NB4 (cell line): Measurements from ENCODE around the gene PLBD2.

Experiments used
- MYC ChIP-seq: IDR thresholded peaks from 2 replicates; pipeline ENCODE4 v1.6.1; 2011; ENCODE audit warnings: low read depth, low read length
- POLR2A ChIP-seq: IDR thresholded peaks from 2 replicates; pipeline ENCODE4 v1.6.1; 2011; ENCODE audit warnings: mild to moderate bottlenecking; ENCODE audit not compliant: insufficient read length; ENCODE audit errors: extremely low read depth
- TF ChIP-seq, protein P1 (sequence below): IDR thresholded peaks from one replicate; pipeline ENCODE4 v1.5.1; 2012; ENCODE audit warnings: low read depth, low read length

DNA sequence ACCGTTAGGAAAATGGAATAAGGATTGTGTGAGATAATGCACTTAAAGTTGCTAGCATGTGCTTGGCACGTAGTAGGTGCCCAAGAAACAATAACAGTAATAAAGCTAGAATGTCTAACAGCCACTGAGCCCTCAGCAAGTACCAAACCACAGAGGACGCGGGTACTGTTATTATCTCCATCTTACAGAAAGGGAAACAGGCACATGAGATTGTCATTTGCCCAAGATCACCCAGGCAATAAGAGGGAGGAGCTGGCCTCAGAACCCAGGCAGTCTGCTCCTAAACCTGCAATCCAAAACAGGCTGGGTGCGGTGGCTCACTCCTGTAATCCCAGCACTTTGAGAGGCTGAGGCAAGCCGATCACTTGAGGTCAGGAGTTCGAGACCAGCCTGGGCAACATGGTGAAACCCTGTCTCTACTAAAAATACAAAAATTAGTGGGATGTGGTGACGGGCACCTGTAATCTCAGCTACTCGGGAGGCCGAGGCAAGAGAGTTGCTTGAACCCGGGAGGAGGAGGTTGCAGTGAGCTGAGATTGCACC lies 50.4 kb downstream of the PLBD2 start:
- TF ChIP-seq POLR2A (no peak), MYC (no peak)
- TF ChIP-seq, protein P1, sequence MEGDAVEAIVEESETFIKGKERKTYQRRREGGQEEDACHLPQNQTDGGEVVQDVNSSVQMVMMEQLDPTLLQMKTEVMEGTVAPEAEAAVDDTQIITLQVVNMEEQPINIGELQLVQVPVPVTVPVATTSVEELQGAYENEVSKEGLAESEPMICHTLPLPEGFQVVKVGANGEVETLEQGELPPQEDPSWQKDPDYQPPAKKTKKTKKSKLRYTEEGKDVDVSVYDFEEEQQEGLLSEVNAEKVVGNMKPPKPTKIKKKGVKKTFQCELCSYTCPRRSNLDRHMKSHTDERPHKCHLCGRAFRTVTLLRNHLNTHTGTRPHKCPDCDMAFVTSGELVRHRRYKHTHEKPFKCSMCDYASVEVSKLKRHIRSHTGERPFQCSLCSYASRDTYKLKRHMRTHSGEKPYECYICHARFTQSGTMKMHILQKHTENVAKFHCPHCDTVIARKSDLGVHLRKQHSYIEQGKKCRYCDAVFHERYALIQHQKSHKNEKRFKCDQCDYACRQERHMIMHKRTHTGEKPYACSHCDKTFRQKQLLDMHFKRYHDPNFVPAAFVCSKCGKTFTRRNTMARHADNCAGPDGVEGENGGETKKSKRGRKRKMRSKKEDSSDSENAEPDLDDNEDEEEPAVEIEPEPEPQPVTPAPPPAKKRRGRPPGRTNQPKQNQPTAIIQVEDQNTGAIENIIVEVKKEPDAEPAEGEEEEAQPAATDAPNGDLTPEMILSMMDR, result no peak
